CD14-positive monocyte (primary cell): ENCODE measurements around the gene CFAP74. TPM values are rescaled to one million over a fixed set of nuclear protein-coding genes. Genes with fewer than 3 reads are reported as not detected.

Source experiments
- DNase-seq, 3 donors: peaks; one replicate each; pipeline ENCODE4 v3.0.0-alpha.2; 2011 to 2022
- H2AFZ ChIP-seq: 2 replicates; pipeline ENCODE4 v1.6.0; 2012; ENCODE audit warnings: mild to moderate bottlenecking, low read depth, low read length, inconsistent platforms; ENCODE audit not compliant: insufficient read depth, poor library complexity, severe bottlenecking
- H3K27ac ChIP-seq, 2 donors: 1 replicate in 1 of 2; 2 replicates in 1 of 2; pipeline ENCODE4 v1.5.1; 2012 to 2013; ENCODE audit warnings: low read length in 2 of 2, control low read depth in 1 of 2, inconsistent platforms in 1 of 2, low read depth in 1 of 2, mild to moderate bottlenecking in 1 of 2
- H3K27me3 ChIP-seq, 2 donors: one replicate each; pipeline versions ENCODE4 v1.6.0 to v1.6.1; 2011 to 2013; ENCODE audit warnings: low read length in 2 of 2; ENCODE audit not compliant: control insufficient read depth in 2 of 2, insufficient read depth in 2 of 2
- H3K36me3 ChIP-seq, 2 donors: replicated peaks in 1 of 2; 1 replicate in 1 of 2; 2 replicates in 1 of 2; pipeline versions ENCODE4 v1.5.1 to v1.6.1; 2012 to 2013; ENCODE audit warnings: low read length in 2 of 2, control low read depth in 1 of 2, inconsistent platforms in 1 of 2, mild to moderate bottlenecking in 1 of 2; ENCODE audit not compliant: insufficient read depth in 2 of 2, control insufficient read depth in 1 of 2
- H3K4me1 ChIP-seq, 2 donors: 1 replicate in 1 of 2; 2 replicates in 1 of 2; pipeline versions ENCODE4 v1.5.1 to v1.6.1; 2012 to 2013; ENCODE audit warnings: low read length in 2 of 2, control low read depth in 1 of 2, inconsistent platforms in 1 of 2, mild to moderate bottlenecking in 1 of 2, moderate library complexity in 1 of 2; ENCODE audit not compliant: insufficient read depth in 2 of 2, control insufficient read depth in 1 of 2
- H3K4me2 ChIP-seq: replicated peaks from 2 replicates; pipeline ENCODE3; 2012; ENCODE audit warnings: low read length, moderate library complexity, mild to moderate bottlenecking; ENCODE audit not compliant: poor library complexity, severe bottlenecking; ENCODE audit errors: extremely low read depth
- H3K4me3 ChIP-seq, 3 experiments: fragments of 200-600 bp in 1 of 3; sonication (generic) in 1 of 3; replicated peaks in 1 of 3; 1 replicate in 2 of 3; 2 replicates in 1 of 3; pipeline ENCODE4 v1.5.1; 2011 to 2013; ENCODE audit warnings: low read length in 3 of 3, mild to moderate bottlenecking in 3 of 3, control low read depth in 2 of 3, low read depth in 2 of 3, inconsistent platforms in 1 of 3, moderate library complexity in 1 of 3
- H3K79me2 ChIP-seq: 2 replicates; pipeline ENCODE4 v1.6.0; 2012; ENCODE audit warnings: mild to moderate bottlenecking, control low read depth, inconsistent platforms, low read length, moderate library complexity; ENCODE audit not compliant: insufficient read depth
- H3K9ac ChIP-seq: 2 replicates; pipeline ENCODE4 v1.6.0; 2017; ENCODE audit warnings: low read length, mild to moderate bottlenecking; ENCODE audit not compliant: insufficient read depth, poor library complexity, severe bottlenecking
- H3K9me3 ChIP-seq, 2 donors: replicated peaks in 1 of 2; 1 replicate in 1 of 2; 2 replicates in 1 of 2; pipeline versions ENCODE4 v1.5.1 to v1.6.1; 2012 to 2013; ENCODE audit warnings: low read length in 2 of 2, control low read depth in 1 of 2; ENCODE audit not compliant: control insufficient read depth in 1 of 2, insufficient read depth in 1 of 2
- H4K20me1 ChIP-seq: 2 replicates; pipeline ENCODE4 v1.6.0; 2012; ENCODE audit warnings: mild to moderate bottlenecking, low read length, control low read depth, moderate library complexity; ENCODE audit not compliant: insufficient read depth
- H3K27ac Mint-ChIP-seq, 7 donors: one replicate each; pipeline ENCODE4 v1.8.0; 2020; ENCODE audit warnings: mild to moderate bottlenecking in 7 of 7, mixed read lengths in 7 of 7, moderate library complexity in 6 of 7, inconsistent platforms in 2 of 7
- H3K27me3 Mint-ChIP-seq, 3 donors: one replicate each; pipeline ENCODE4 v1.8.0; 2021 to 2022; ENCODE audit warnings: low read depth in 3 of 3, mild to moderate bottlenecking in 3 of 3, mixed read lengths in 3 of 3, moderate library complexity in 3 of 3, inconsistent platforms in 1 of 3
- H3K36me3 Mint-ChIP-seq, 2 donors: one replicate each; pipeline ENCODE4 v1.8.0; 2020; ENCODE audit warnings: mixed read lengths in 2 of 2, inconsistent platforms in 1 of 2, mild to moderate bottlenecking in 1 of 2
- H3K4me1 Mint-ChIP-seq: one replicate; pipeline ENCODE4 v1.8.0; 2020; ENCODE audit warnings: mild to moderate bottlenecking, mixed read lengths
- H3K4me3 Mint-ChIP-seq, 2 donors: one replicate each; pipeline ENCODE4 v1.8.0; 2020; ENCODE audit warnings: mild to moderate bottlenecking in 2 of 2, mixed read lengths in 2 of 2, moderate library complexity in 1 of 2
- H3K9me3 Mint-ChIP-seq, 7 donors: one replicate each; pipeline ENCODE4 v1.8.0; 2020 to 2022; ENCODE audit warnings: mixed read lengths in 7 of 7, mild to moderate bottlenecking in 6 of 7, moderate library complexity in 6 of 7, inconsistent platforms in 2 of 7
- WGBS: methylation state at CpG from one replicate; pipeline ENCODE4 v1.1.5; 2013; ENCODE audit warnings: missing lambda C conversion rate; ENCODE audit not compliant: insufficient coverage; 5-methylcytosine and 5-hydroxymethylcytosine counted together
- intact Hi-C, 2 donors: fragments of 100-400 bp; cut with micrococcal nuclease; formaldehyde crosslinking; loops; one replicate each; pipeline versions ENCODE4 v1.15.0 to v1.15.1; 2023
- polyA plus RNA-seq, 3 donors: library from polyadenylated mRNA; depleted of rRNA in 1 of 3; unstranded in 2 of 3; stranded (reverse) in 1 of 3; fragments of 300-500 nt in 2 of 3; fragments of >200 nt in 1 of 3; fragmentation: Illumina TruSeq in 2 of 3; gene quantifications; 1 replicate in 2 of 3; 2 replicates in 1 of 3; pipeline ENCODE4 v1.2.3, GENCODE V29; 2012 to 2021
- TF ChIP-seq, protein P1 (sequence below): fragments of 200-600 bp; IDR thresholded peaks from one replicate; pipeline ENCODE4 v1.8.0; 2022; ENCODE audit warnings: antibody characterized with exemption, mild to moderate bottlenecking

The CFAP74 gene
- polyA plus RNA-seq, 3 donors: not detected

DNA sequence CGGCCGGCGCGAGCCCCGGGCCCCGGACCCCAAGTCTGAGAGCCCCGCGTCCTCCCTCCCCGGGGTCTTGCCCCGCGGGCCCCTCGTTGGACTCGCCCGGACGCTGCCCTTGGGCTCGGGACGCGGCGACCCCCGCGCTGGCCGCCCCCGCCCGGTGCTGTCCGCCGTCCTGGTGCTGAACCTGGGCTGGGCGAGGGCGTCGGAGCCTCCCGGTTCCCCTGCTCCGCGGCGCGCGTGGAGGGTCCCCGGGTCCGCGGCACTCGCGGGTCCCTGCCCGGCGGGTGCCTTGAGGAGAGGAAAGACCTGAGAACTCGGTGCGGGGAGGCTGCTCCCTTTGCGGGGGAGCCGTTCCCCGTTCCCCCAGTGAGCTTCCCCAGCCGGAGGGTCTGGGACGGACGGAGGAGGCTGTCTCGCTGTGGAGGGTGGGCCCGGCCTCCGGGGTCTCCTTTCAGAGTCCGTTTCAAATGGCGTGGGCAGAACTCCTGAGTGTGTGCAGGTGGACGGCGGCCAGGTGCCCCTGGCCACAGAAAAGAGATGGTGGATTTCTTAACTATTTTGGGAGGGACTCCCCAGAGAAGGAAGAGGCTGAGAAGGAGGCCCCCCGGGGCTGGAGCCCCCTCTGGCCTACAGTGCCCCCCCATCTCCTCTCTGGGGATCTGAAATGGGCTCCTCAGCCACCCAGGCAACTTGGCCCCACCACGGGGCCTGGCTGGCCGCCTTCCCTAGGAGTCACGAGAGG lies 16.2 kb upstream of the CFAP74 start:
- TF ChIP-seq, protein P1, sequence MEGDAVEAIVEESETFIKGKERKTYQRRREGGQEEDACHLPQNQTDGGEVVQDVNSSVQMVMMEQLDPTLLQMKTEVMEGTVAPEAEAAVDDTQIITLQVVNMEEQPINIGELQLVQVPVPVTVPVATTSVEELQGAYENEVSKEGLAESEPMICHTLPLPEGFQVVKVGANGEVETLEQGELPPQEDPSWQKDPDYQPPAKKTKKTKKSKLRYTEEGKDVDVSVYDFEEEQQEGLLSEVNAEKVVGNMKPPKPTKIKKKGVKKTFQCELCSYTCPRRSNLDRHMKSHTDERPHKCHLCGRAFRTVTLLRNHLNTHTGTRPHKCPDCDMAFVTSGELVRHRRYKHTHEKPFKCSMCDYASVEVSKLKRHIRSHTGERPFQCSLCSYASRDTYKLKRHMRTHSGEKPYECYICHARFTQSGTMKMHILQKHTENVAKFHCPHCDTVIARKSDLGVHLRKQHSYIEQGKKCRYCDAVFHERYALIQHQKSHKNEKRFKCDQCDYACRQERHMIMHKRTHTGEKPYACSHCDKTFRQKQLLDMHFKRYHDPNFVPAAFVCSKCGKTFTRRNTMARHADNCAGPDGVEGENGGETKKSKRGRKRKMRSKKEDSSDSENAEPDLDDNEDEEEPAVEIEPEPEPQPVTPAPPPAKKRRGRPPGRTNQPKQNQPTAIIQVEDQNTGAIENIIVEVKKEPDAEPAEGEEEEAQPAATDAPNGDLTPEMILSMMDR: no peak
- Histone ChIP-seq H3K4me1 (no peaks in the 10 kb centered on the region), H2AFZ (no peak overlapping the region), H4K20me1 (no peaks in the 10 kb centered on the region), H3K27me3 (peaks cover 9 to 59% of the 10 kb centered on the region in 2 donors), H3K36me3 (no peaks in the 10 kb centered on the region), H3K27ac (no peak overlapping the region), H3K4me3 (no peak overlapping the region), H3K9me3 (peaks cover 0 to 7% of the 10 kb centered on the region in 2 donors), H3K4me2 (no peak overlapping the region), H3K79me2 (no peaks in the 10 kb centered on the region), H3K9ac (no peak overlapping the region)
- WGBS: 13% methylated on average over 58 of the region's 61 CpGs
- Mint-ChIP-seq H3K27me3 (peaks cover 61 to 68% (median 61%) of the 10 kb centered on the region in 3 donors), H3K27ac (no peak overlapping the region), H3K9me3 (peaks cover 0 to 5% (median 3%) of the 10 kb centered on the region in 7 donors), H3K4me1 (no peaks in the 10 kb centered on the region), H3K36me3 (peaks cover 0 to 3% of the 10 kb centered on the region in 2 donors), H3K4me3 (peak overlapping the region in 1 of 2 donors; percentile 77)
- intact Hi-C loops: no loop called here
- no peak for DNase-seq

DNA sequence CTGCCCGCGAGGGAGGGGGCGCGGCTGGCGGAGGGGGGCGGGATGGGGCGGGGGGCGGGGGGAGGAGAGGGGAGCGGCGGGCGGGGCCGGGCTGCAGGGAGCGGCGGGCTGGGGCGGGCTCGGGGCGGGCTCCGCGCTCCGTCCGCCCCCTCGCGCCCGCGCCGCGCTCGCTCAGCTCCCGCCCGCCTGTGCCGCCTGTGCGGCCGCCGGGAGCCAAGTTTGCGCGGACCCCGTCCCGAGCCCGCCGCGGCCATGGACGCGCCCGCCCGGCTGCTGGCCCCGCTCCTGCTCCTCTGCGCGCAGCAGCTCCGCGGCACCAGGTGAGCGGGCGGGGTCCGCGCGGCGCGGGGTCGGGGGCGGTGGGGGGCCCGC lies 15.6 kb upstream of the CFAP74 start, which contains the start of gene GABRD:
TSS of gene GABRD (plus strand) at position 174 of the 372 bp plus-strand sequence. CDS start at position 253, 79 bp downstream.
- Mint-ChIP-seq H3K27ac (no peak within 1 kb of the TSS), H3K9me3 (peaks cover 0 to 5% (median 3%) of the 10 kb centered on the region in 7 donors), H3K36me3 (peaks cover 0 to 3% of the 10 kb centered on the region in 2 donors), H3K4me3 (peak within 1 kb of the TSS in 1 of 2 donors; percentile 77), H3K27me3 (peaks cover 62 to 68% (median 63%) of the 10 kb centered on the region in 3 donors), H3K4me1 (no peaks in the 10 kb centered on the region)
- no peak within 1 kb of the TSS for H3K4me3 ChIP-seq
- H3K9ac ChIP-seq: no peak within 1 kb of the TSS
- intact Hi-C loops: no loop called here
- H3K27me3 ChIP-seq: peaks cover 9 to 61% of the 10 kb centered on the region in 2 donors
- no peak within 1 kb of the TSS for H2AFZ ChIP-seq
- WGBS: under 1% methylated on average over 41 of the region's 60 CpGs
- no peaks in the 10 kb centered on the region for H3K79me2 ChIP-seq
- H3K9me3 ChIP-seq: peaks cover 0 to 7% of the 10 kb centered on the region in 2 donors
- no peaks in the 10 kb centered on the region for H3K4me1 ChIP-seq
- TF ChIP-seq, protein P1: no peak
- no peak within 1 kb of the TSS for H3K27ac ChIP-seq
- no peaks in the 10 kb centered on the region for H4K20me1 ChIP-seq
- DNase-seq: no peak
- H3K36me3 ChIP-seq: no peaks in the 10 kb centered on the region
- no peak within 1 kb of the TSS for H3K4me2 ChIP-seq
